IPS-NIHi11 (cell line): ENCODE measurements around the gene CENPQ.

Source experiments
- DNase-seq: peaks from one replicate; pipeline ENCODE4 v3.0.0; 2012; ENCODE audit warnings: mixed read lengths, low spot score

The CENPQ gene

DNA sequence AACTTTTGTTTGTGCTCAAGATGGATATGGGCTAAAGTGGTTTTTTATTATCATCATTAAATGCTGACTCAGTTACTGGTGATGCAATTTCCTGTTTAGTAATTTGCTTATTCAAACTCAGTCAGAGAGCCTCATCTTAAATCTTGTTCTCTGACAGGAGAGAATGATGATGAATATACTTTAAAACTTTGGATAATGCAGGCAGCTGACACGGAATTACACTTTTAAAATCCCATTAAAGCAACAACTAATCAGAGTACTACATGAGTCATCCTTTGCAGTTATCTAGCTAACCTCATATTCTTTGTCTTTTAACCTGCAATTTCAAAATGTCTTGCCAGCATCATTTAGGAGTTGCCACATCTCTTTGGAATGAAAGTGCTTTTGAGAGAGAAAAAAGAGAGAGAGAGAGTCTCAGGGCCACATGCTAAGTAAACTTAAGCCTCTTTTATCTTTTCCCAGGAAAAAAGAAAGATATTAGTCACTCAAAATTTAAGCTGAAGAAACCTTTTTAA, 78.1 kb downstream of the CENPQ start:
- DNase-seq = no peak

- DNase-seq = no peak
Observed at GRCh38 chr6:49541936-49542335, 78.8 kb downstream of the CENPQ start.
